H1 (cell line): ENCODE data around the gene RAB30. TPM values are rescaled to one million over a fixed set of nuclear protein-coding genes. Genes with fewer than 3 reads are reported as not detected.

ENCODE experiments used
- CTCF ChIA-PET: fragments of 300-600 bp; sonication (Branson Sonifier 250); formaldehyde crosslinking; loops from one replicate; lab custom pipeline; 2021; ENCODE audit not compliant: partially characterized antibody; lab: Charles Lee
- POLR2A ChIA-PET: fragments of 300-600 bp; sonication (Branson Sonifier 250); formaldehyde crosslinking; loops from one replicate; lab custom pipeline; 2021; ENCODE audit warnings: inconsistent platforms; ENCODE audit not compliant: partially characterized antibody; lab: Charles Lee
- DNase-seq, 2 experiments: peaks; one replicate each; pipeline versions ENCODE4 v3.0.0 to v3.0.0-alpha.2; 2010 to 2022; ENCODE audit warnings: low spot score in 2 of 2, low read depth in 1 of 2, mixed read lengths in 1 of 2
- FAIRE-seq: peaks from 2 replicates; lab custom pipeline; 2011; peaks lifted over from hg19 to GRCh38; lab: Jason Lieb, UNC
- H2AFZ ChIP-seq: 2 replicates; pipeline ENCODE4 v1.8.1; 2012; ENCODE audit warnings: low read length, inconsistent platforms
- H2AK5ac ChIP-seq: 2 replicates; pipeline ENCODE4 v1.6.1; 2013; ENCODE audit warnings: low read depth, low read length
- H2BK120ac ChIP-seq: replicated peaks from 2 replicates; pipeline ENCODE3; 2013; ENCODE audit warnings: low read depth, low read length, inconsistent platforms
- H2BK12ac ChIP-seq: 2 replicates; pipeline ENCODE4 v1.6.1; 2013; ENCODE audit warnings: low read depth, low read length
- H2BK15ac ChIP-seq: 2 replicates; pipeline ENCODE4 v1.6.1; 2013; ENCODE audit warnings: low read length
- H2BK20ac ChIP-seq: 2 replicates; pipeline ENCODE4 v1.6.1; 2013; ENCODE audit warnings: low read length
- H2BK5ac ChIP-seq: 2 replicates; pipeline ENCODE4 v1.6.1; 2013; ENCODE audit warnings: low read depth, low read length
- H3K14ac ChIP-seq: 2 replicates; pipeline ENCODE4 v1.6.1; 2013; ENCODE audit warnings: inconsistent platforms; ENCODE audit not compliant: insufficient read length
- H3K18ac ChIP-seq: 2 replicates; pipeline ENCODE4 v1.6.1; 2013; ENCODE audit warnings: low read length; ENCODE audit errors: extremely low read depth
- H3K23ac ChIP-seq: 2 replicates; pipeline ENCODE4 v1.6.1; 2013; ENCODE audit warnings: inconsistent platforms; ENCODE audit not compliant: insufficient read length
- H3K23me2 ChIP-seq: 2 replicates; pipeline ENCODE4 v1.6.1; 2013; ENCODE audit warnings: low read depth, low read length
- H3K27ac ChIP-seq: 2 replicates; pipeline ENCODE4 v1.6.1; 2011; ENCODE audit warnings: low read depth, low read length, inconsistent platforms
- H3K27me3 ChIP-seq, 4 experiments: replicated peaks in 1 of 4; 1 replicate in 1 of 4; 2 replicates in 3 of 4; pipeline versions ENCODE4 v1.6.1 to v1.8.1; 2011 to 2013; ENCODE audit warnings: low read length in 3 of 4, mild to moderate bottlenecking in 3 of 4, inconsistent platforms in 2 of 4, mixed read lengths in 2 of 4, moderate library complexity in 1 of 4; ENCODE audit not compliant: control insufficient read depth in 3 of 4, insufficient read depth in 3 of 4; ENCODE audit errors: extremely low read depth in 1 of 4
- H3K36me3 ChIP-seq, 4 experiments: 2 replicates each; pipeline versions ENCODE4 v1.6.1 to v1.8.1; 2011 to 2013; ENCODE audit warnings: mild to moderate bottlenecking in 4 of 4, low read length in 3 of 4, moderate library complexity in 2 of 4, control low read depth in 1 of 4, inconsistent platforms in 1 of 4; ENCODE audit not compliant: insufficient read depth in 4 of 4, control insufficient read depth in 2 of 4
- H3K4ac ChIP-seq: replicated peaks from 2 replicates; pipeline ENCODE3; 2013; ENCODE audit warnings: low read length, low read depth, mixed read lengths, inconsistent platforms; ENCODE audit not compliant: insufficient read length
- H3K4me1 ChIP-seq, 4 experiments: replicated peaks in 1 of 4; 1 replicate in 1 of 4; 2 replicates in 3 of 4; pipeline versions ENCODE4 v1.6.1 to v1.8.1; 2011 to 2013; ENCODE audit warnings: low read length in 3 of 4, inconsistent platforms in 2 of 4, mixed read lengths in 1 of 4; ENCODE audit not compliant: insufficient read depth in 4 of 4, control insufficient read depth in 3 of 4
- H3K4me2 ChIP-seq, 2 experiments: 2 replicates each; pipeline versions ENCODE4 v1.6.1 to v1.8.1; 2011 to 2013; ENCODE audit warnings: low read depth in 2 of 2, low read length in 2 of 2, control low read depth in 1 of 2, inconsistent platforms in 1 of 2, mild to moderate bottlenecking in 1 of 2; ENCODE audit not compliant: insufficient read depth in 1 of 2
- H3K4me3 ChIP-seq, 4 experiments: fragments of 200-600, 300-600 bp in 1 of 4; sonication (generic), shearing (Covaris generic), sonication (Bioruptor Twin) in 1 of 4; 2 replicates each; pipeline versions ENCODE4 v1.5.1 to v1.8.1; 2011 to 2016; ENCODE audit warnings: low read length in 4 of 4, low read depth in 3 of 4, control low read depth in 2 of 4, inconsistent platforms in 2 of 4, mild to moderate bottlenecking in 2 of 4, mixed read lengths in 1 of 4, moderate library complexity in 1 of 4; ENCODE audit not compliant: insufficient read depth in 2 of 4; ENCODE audit errors: extremely low read depth in 1 of 4
- H3K56ac ChIP-seq: replicated peaks from 2 replicates; pipeline ENCODE3; 2013; ENCODE audit warnings: low read depth, mild to moderate bottlenecking, mixed read lengths, low read length, inconsistent platforms; ENCODE audit not compliant: insufficient read length
- H3K79me1 ChIP-seq: 2 replicates; pipeline ENCODE4 v1.6.1; 2013; ENCODE audit warnings: low read depth, low read length, control low read depth
- H3K79me2 ChIP-seq, 2 experiments: 2 replicates each; pipeline versions ENCODE4 v1.6.1 to v1.8.1; 2012 to 2013; ENCODE audit warnings: low read length in 2 of 2, mild to moderate bottlenecking in 2 of 2, inconsistent platforms in 1 of 2; ENCODE audit not compliant: insufficient read depth in 2 of 2, control insufficient read depth in 1 of 2
- H3K9ac ChIP-seq, 4 experiments: replicated peaks in 1 of 4; 1 replicate in 1 of 4; 2 replicates in 3 of 4; pipeline versions ENCODE4 v1.6.1 to v1.8.1; 2011 to 2013; ENCODE audit warnings: low read depth in 3 of 4, low read length in 3 of 4, control low read depth in 2 of 4, mild to moderate bottlenecking in 2 of 4, moderate library complexity in 2 of 4, inconsistent platforms in 1 of 4; ENCODE audit errors: extremely low read depth in 1 of 4
- H3K9me3 ChIP-seq, 2 experiments: 2 replicates each; pipeline versions ENCODE4 v1.6.1 to v1.8.1; 2012 to 2013; ENCODE audit warnings: mild to moderate bottlenecking in 2 of 2, moderate library complexity in 2 of 2, control low read depth in 1 of 2, inconsistent platforms in 1 of 2, low read depth in 1 of 2, low read length in 1 of 2, mixed read lengths in 1 of 2; ENCODE audit not compliant: insufficient read depth in 2 of 2
- H4K20me1 ChIP-seq, 2 experiments: replicated peaks in 1 of 2; 2 replicates each; pipeline versions ENCODE3 to v1.8.1; 2011 to 2013; ENCODE audit warnings: inconsistent platforms in 2 of 2, low read length in 2 of 2, mild to moderate bottlenecking in 1 of 2; ENCODE audit not compliant: insufficient read depth in 2 of 2, control insufficient read depth in 1 of 2
- H4K5ac ChIP-seq: 2 replicates; pipeline ENCODE4 v1.6.1; 2013; ENCODE audit warnings: low read length, low read depth, mixed read lengths, inconsistent platforms; ENCODE audit not compliant: insufficient read length
- H4K8ac ChIP-seq: 2 replicates; pipeline ENCODE4 v1.8.0; 2013; ENCODE audit warnings: mild to moderate bottlenecking, moderate library complexity, low read length, inconsistent platforms; ENCODE audit not compliant: insufficient read depth; ENCODE audit errors: extremely low read depth
- H4K91ac ChIP-seq: replicated peaks from 2 replicates; pipeline ENCODE3; 2013; ENCODE audit warnings: low read length, mixed read lengths, inconsistent platforms; ENCODE audit not compliant: insufficient read length
- BRCA1 ChIP-seq: IDR thresholded peaks from 2 replicates; pipeline ENCODE4 v1.6.1; 2012; ENCODE audit warnings: low read depth, low read length, improper control_type of control experiment
- CHD1 ChIP-seq: IDR thresholded peaks from 2 replicates; pipeline ENCODE4 v1.6.1; 2012; ENCODE audit warnings: low read depth, low read length, improper control_type of control experiment
- CTBP2 ChIP-seq: IDR thresholded peaks from 2 replicates; pipeline ENCODE4 v1.7.0; 2011; ENCODE audit warnings: borderline replicate concordance, mild to moderate bottlenecking, moderate library complexity, mixed read lengths, low read length; ENCODE audit not compliant: insufficient read depth, insufficient read length
- HDAC6 ChIP-seq: IDR thresholded peaks from one replicate; pipeline ENCODE4 v1.7.1; 2012; ENCODE audit warnings: low read depth, mild to moderate bottlenecking, inconsistent platforms, low read length, moderate library complexity
- KDM5A ChIP-seq: fragments of 200-600 bp; IDR thresholded peaks from 2 replicates; pipeline ENCODE4 v1.7.1; 2012; ENCODE audit warnings: mild to moderate bottlenecking, low read length, inconsistent platforms, mixed read lengths
- MAFK ChIP-seq: IDR thresholded peaks from 2 replicates; pipeline ENCODE4 v1.6.1; 2012; ENCODE audit warnings: low read depth, mild to moderate bottlenecking, improper control_type of control experiment, low read length
- NANOG ChIP-seq: IDR thresholded peaks from 2 replicates; pipeline ENCODE4 v1.6.1; 2011; ENCODE audit warnings: low read length, low read depth, mild to moderate bottlenecking, inconsistent platforms; ENCODE audit not compliant: insufficient read depth, poor library complexity, severe bottlenecking
- SP1 ChIP-seq: IDR thresholded peaks from 2 replicates; pipeline ENCODE4 v1.6.1; 2011; ENCODE audit warnings: low read depth, low read length
- SP4 ChIP-seq: IDR thresholded peaks from 2 replicates; pipeline ENCODE4 v1.6.1; 2012; ENCODE audit warnings: low read length, inconsistent platforms
- SUZ12 ChIP-seq: fragments of 200-600 bp; sonication (generic); IDR thresholded peaks from 2 replicates; pipeline ENCODE4 v1.6.1; 2012; ENCODE audit warnings: mild to moderate bottlenecking, inconsistent platforms, low read length, moderate library complexity, mixed read lengths
- TAF1 ChIP-seq: IDR thresholded peaks from 2 replicates; pipeline ENCODE4 v1.6.1; 2011; ENCODE audit warnings: mild to moderate bottlenecking, low read depth, low read length
- TCF12 ChIP-seq: IDR thresholded peaks from 2 replicates; pipeline ENCODE4 v1.6.1; 2011; ENCODE audit warnings: low read depth, mild to moderate bottlenecking, low read length
- TEAD4 ChIP-seq: IDR thresholded peaks from 2 replicates; pipeline ENCODE4 v1.6.1; 2012; ENCODE audit warnings: low read depth, low read length, inconsistent platforms, mixed read lengths
- YY1 ChIP-seq: IDR thresholded peaks from 2 replicates; pipeline ENCODE4 v1.6.1; 2011; ENCODE audit warnings: low read depth, mild to moderate bottlenecking, low read length
- WGBS, 2 experiments: shearing (Covaris generic) in 1 of 2; methylation state at CpG; one replicate each; pipeline versions ENCODE4 v1.1.6 to v1.1.7; 2013 to 2015; ENCODE audit warnings: low lambda C conversion rate in 2 of 2, mixed read lengths in 2 of 2, inconsistent platforms in 1 of 2, low coverage in 1 of 2, missing lambda C conversion rate in 1 of 2; ENCODE audit not compliant: insufficient replicate concordance in 2 of 2, insufficient coverage in 1 of 2, insufficient read length in 1 of 2; ENCODE audit errors: extremely low coverage in 1 of 2, missing lambda C conversion rate in 1 of 2; 5-methylcytosine and 5-hydroxymethylcytosine counted together
- polyA plus RNA-seq, 7 experiments: library from polyadenylated mRNA; depleted of rRNA in 3 of 7; stranded (reverse) in 5 of 7; unstranded in 2 of 7; fragments of >200 nt in 5 of 7; fragments of 200-250 nt in 2 of 7; gene quantifications; 1 replicate in 5 of 7; 2 replicates in 1 of 7; 4 replicates in 1 of 7; pipeline versions ENCODE4 v1.2.1 to v1.2.3, GENCODE V29; 2011 to 2013; ENCODE audit warnings: missing spikeins in 2 of 7, mixed read lengths in 2 of 7
- total RNA-seq: library from RNA; stranded (reverse); fragmentation: NEBNext Ultra II Directional; extraction: Animal tissue kit (Norgen Biotek cat#: 25700); gene quantifications from 2 replicates; pipeline ENCODE4 v1.2.1, GENCODE V29; 2021
- TF ChIP-seq, protein P1 (sequence below): IDR thresholded peaks from 2 replicates; pipeline ENCODE4 v1.6.1; 2012; ENCODE audit warnings: inconsistent platforms

RAB30 gene
- total and polyA plus RNA-seq, 2 of the 8 experiments (the other 6 are each of a cell fraction or from before 2014, with no cell fraction given) = 1.6 to 11.7 TPM

- H2BK20ac ChIP-seq = no peak overlapping the region
- CTCF ChIA-PET = interaction anchor here (0.6 to 0.7 kb wide), 3 partner anchors 13 to 264 kb away, joined by 3 read pairs; no protein-coding TSS in a partner anchor
- no peak for TF ChIP-seq NANOG
- no peak for TF ChIP-seq KDM5A
- no peak for TF ChIP-seq SP1
- TF ChIP-seq TEAD4 = no peak
- TF ChIP-seq TAF1 = no peak
- no peak for TF ChIP-seq SP4
- TF ChIP-seq BRCA1 = no peak
- TF ChIP-seq SUZ12 = no peak
- no peak for TF ChIP-seq HDAC6
- TF ChIP-seq YY1 = no peak
- no peak for TF ChIP-seq MAFK
- TF ChIP-seq TCF12 = no peak
- TF ChIP-seq, protein P1, sequence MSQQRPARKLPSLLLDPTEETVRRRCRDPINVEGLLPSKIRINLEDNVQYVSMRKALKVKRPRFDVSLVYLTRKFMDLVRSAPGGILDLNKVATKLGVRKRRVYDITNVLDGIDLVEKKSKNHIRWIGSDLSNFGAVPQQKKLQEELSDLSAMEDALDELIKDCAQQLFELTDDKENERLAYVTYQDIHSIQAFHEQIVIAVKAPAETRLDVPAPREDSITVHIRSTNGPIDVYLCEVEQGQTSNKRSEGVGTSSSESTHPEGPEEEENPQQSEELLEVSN = no peak
- TF ChIP-seq CTBP2 = no peak
- no peak for TF ChIP-seq CHD1
Observed at GRCh38 chr11:82974851-82975250, 96.8 kb downstream of the RAB30 start.

More at GRCh38 chr11:82974851-82975250, 96.8 kb downstream of the RAB30 start:
- H2AK5ac ChIP-seq = no peak overlapping the region
- H2BK120ac ChIP-seq = no peak overlapping the region
- H3K4me1 ChIP-seq = no peaks in the 10 kb centered on the region
- H3K27ac ChIP-seq = no peak overlapping the region
- POLR2A ChIA-PET = no interaction called here
- H2BK12ac ChIP-seq = no peak overlapping the region
- H3K14ac ChIP-seq = no peak overlapping the region
- H3K9ac ChIP-seq = no peak overlapping the region
- no peaks in the 10 kb centered on the region for H4K20me1 ChIP-seq
- no peak overlapping the region for H3K4ac ChIP-seq
- no peak overlapping the region for H2BK15ac ChIP-seq
- H4K91ac ChIP-seq = no peak overlapping the region
- H3K4me3 ChIP-seq = no peak overlapping the region
- H2AFZ ChIP-seq = no peak overlapping the region
- no peaks in the 10 kb centered on the region for H3K36me3 ChIP-seq
- no peak overlapping the region for H4K5ac ChIP-seq
- no peaks in the 10 kb centered on the region for H3K79me1 ChIP-seq
- H2BK5ac ChIP-seq = no peak overlapping the region
- 90% methylated on average over 1 of the region's 2 CpGs; no CpG with 5 or more reads in 1 of the 2 experiments for WGBS, 2 experiments
- no peak for FAIRE-seq
- H4K8ac ChIP-seq = no peak overlapping the region
- H3K4me2 ChIP-seq = no peak overlapping the region
- H3K18ac ChIP-seq = no peak overlapping the region
- no peaks in the 10 kb centered on the region for H3K79me2 ChIP-seq
- H3K23me2 ChIP-seq = no peaks in the 10 kb centered on the region
- H3K9me3 ChIP-seq = no peaks in the 10 kb centered on the region; a peak in 1 of 4 replicates
- no peak for DNase-seq
- H3K23ac ChIP-seq = no peak overlapping the region
- H3K56ac ChIP-seq = no peak overlapping the region
- H3K27me3 ChIP-seq = no peaks in the 10 kb centered on the region
